NCI-H1092 (cell line): Measurements from ENCODE around the gene PA2G4.
"Not testable (repeated sequence)": the region's sequence is repeated elsewhere in the genome, so short reads cannot be mapped to it uniquely, and the experiment has no call there.

Experiments used
- DNase-seq: peaks from one replicate; lab custom pipeline; 2025; lab: John Stamatoyannopoulos, UW

Gene PA2G4

DNA sequence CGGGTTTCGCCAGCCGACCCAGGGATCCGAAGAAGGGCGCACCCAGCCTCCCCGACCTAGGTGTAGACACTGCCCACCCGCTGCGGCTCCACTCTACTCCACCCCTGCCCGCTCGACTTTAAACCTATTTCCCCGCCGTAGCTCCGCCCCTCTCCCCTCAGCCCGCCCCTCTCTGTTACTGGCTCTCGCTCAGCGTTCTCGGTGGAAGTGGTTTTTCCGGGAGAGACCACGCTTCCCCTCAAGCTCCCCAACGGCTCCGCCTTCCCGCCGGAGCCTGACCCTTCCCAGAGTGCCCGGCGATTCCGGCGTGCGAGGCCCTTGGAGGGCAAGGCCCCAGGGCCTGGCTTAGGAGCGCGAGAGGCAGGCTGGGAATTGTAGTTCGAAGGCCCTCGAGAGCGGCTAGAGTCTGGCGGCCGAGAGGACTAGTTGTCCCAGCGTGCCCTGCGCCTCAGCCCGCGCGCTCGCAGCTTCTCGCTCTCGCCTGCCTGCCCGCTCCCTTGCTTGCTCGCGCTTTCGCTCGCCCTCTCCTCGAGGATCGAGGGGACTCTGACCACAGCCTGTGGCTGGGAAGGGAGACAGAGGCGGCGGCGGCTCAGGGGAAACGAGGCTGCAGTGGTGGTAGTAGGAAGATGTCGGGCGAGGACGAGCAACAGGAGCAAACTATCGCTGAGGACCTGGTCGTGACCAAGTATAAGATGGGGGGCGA, at the start of gene PA2G4:
Gene PA2G4, plus strand, starts transcription at position 451 of the 706 bp plus-strand sequence. Its CDS starts 179 bp downstream, at position 630.
- DNase-seq, result peak; percentile 98

DNA sequence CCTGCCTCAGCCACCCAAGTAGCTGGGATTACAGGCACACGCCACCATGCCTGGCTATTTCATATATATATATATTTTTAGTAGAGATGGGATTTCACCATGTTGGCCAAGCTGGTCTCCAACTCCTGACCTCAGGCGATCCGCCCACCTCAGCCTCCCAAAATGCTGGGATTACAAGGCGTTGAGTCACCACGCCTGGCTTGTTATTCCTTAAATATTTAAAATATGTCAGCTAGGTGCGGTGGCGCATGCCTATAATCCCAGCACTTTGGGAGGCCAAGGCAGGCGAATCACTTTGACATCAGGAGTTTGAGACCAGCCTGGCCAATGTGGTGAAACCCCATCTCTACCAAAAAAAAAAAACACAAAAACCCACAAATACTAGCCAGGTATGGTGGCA, 44.4 kb upstream of the PA2G4 start:
- DNase-seq, result not testable (repeated sequence)

DNA sequence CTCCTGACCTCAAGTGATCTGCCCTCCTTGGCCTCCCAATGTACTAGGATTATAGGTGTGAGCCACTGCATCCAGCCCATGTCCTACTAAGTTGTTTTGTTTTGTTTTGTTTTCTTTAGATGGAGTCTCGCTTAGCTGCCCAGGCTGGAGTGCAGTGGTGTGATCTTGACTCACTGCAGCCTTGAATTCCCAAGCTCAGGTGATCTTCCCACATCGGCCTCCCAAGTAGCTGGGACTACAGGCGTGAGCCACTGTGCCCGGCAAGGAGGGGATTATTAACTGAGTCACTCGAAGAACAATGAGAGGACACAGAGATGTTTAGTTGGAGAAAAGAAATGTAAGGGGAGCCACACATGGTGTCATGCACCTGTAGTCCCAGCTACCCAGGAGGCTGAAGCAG, 42.4 kb upstream of the PA2G4 start:
- no peak for DNase-seq

DNA sequence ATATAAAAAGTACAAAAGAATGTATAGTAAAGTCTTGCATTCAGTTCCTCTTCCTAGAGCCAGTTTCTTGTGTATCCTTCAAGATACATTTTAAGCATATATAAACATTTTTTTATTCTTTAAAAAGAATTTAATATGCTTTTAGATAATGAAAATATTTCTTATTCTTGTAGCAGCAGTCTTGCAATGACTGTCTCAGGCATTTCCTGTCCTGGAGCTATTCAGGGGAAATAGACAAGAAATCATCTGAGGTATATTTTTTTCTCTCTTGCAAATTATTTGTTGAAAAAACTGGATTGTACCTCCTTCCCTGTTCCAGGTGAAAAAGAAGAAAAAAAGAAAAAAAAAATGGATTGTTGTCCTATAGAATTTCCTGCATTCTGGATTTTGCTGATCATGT, 41.4 kb upstream of the PA2G4 start:
- no peak for DNase-seq

DNA sequence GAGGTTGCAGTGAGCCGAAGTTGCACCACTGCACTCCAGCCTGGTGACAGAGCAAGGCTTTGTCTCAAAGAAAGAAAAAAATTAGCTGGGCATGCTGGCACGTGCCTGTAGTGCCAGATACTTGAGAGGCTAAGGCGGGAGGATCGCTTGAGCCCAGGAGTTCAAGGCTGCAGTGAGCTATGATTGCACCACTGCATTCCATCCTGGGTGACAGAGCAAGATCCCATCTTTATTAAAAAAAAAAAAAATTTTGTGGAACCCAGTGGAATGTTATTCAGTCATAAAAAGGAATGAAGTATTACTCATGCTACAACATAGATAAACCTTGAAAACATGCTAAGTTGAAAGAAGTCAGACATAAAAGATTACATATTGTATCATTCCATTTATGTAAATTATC, 32.7 kb upstream of the PA2G4 start:
- no peak for DNase-seq

DNA sequence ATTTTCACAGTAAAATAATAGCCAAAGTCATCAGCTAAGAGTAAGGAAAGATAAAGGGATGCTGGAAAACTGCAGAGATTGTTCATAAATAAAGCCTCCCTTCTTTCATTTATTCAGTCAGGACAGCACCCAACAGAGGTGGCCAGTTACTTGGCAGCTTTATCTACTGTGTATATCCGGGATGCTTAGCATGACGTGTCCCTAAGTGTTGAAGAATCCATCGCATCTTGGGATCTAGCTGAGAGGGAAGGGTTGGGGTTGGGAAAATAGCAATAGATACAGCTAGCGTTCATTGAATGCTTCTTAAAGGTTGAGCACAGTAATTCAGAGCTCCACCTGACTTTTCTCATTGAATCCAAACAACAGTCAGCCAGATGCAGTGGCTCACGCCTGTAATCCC, 30.0 kb upstream of the PA2G4 start:
- DNase-seq, result no peak

DNA sequence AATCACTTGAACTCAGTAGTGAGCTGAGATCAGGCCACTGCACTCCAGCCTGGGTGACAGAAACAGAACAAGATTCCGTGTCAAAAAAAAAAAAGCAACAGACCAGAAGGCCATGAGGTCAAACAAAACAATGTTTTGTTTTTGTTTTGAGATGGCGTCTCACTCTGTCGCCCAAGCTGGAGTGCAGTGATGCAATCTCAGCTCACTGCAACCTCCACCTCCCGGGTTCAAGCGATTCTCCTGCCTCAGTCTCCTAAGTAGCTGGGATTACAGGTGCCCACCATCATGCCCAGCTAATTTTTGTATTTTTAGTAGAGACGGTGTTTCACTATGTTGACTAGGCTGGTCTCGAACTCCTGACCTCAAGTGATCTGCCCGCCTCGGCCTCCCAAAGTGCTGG, 26.4 kb upstream of the PA2G4 start:
- DNase-seq, result not testable (repeated sequence)

DNA sequence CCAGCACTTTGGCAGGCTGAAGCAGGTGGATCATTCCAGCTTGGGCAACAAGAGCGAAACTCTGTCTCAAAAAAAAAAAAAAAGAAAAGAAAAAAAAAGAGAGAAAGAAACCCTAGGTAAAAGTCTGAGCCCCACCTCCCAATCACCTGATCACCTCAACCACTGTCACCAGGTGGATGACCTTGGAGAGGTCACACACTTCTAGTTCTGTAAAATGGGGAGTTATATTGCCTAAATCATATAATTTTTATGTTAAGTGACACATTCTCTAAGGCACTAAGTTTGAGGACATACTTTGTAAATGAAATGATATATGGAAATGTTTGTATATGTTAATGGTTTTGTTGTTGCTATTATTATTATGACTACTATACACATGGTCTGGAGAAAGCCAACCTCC, 25.9 kb upstream of the PA2G4 start:
- no peak for DNase-seq

DNA sequence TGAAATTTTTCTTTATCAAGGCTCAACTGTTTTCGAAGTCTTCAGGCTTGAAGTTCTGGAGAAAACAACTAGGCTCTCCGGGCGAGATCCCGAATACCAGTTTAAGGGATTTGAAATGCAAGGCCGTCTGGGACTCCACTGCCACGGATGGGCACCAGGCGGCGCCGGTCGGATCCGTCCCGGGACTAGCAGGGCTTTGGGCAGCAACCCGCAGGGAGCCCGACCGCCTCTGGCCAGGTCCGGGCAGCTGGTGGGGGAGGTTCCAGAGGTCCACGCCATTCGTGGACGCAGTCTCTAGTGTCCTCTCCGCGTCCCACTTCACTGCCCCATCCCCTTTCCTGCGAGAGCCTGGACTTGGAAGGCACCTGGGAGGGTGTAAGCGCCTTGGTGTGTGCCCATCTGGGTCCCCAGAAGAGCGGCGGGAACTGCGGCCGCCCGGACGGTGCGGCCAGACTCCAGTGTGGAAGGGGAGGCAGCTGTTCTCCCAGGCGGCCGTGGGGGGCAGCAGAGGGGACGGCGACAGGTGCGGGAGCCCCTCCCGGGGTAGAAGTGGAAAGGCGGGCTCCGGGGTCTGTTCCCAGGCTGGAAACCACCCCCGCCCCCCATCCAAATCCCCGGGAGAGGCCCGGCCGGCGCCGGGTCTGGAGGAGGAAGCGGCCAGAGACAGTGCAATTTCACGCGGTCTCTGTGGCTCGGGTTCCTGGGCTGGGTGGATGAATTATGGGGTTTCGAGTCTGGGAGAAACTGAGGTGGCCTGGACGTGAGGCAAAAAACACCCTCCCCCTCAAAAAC, 25.2 kb upstream of the PA2G4 start:
- DNase-seq, result no peak

DNA sequence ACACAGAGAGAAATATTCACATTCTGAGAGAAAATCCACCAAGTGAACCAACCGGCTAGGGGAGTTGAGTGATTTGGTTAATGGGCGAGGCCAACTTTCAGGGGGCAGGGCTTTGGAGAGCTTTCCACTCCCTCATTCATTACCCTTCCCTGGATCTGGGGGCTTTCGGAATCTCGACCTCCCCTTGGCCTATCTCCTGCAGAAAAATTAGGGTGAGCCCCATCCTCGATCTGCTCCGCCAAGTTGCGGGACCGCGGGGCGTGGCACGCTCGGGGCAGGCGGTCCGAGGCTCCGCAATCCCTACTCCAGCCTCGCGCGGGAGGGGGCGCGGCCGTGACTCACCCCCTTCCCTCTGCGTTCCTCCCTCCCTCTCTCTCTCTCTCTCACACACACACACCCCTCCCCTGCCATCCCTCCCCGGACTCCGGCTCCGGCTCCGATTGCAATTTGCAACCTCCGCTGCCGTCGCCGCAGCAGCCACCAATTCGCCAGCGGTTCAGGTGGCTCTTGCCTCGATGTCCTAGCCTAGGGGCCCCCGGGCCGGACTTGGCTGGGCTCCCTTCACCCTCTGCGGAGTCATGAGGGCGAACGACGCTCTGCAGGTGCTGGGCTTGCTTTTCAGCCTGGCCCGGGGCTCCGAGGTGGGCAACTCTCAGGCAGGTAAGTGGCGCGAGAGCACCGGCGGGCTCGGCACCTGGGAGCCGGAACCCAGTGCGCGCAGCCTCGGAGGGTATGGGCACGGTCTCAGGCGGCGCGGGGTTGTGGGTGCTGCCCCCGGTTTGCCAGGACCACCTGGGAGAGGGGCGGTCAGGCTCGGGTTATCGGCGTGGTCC, 24.4 kb upstream of the PA2G4 start, which contains the start of gene ERBB3:
Gene ERBB3, plus strand, starts transcription at position 443 of the 833 bp plus-strand sequence. Its CDS starts 136 bp downstream, at position 579.
- DNase-seq, result no peak

DNA sequence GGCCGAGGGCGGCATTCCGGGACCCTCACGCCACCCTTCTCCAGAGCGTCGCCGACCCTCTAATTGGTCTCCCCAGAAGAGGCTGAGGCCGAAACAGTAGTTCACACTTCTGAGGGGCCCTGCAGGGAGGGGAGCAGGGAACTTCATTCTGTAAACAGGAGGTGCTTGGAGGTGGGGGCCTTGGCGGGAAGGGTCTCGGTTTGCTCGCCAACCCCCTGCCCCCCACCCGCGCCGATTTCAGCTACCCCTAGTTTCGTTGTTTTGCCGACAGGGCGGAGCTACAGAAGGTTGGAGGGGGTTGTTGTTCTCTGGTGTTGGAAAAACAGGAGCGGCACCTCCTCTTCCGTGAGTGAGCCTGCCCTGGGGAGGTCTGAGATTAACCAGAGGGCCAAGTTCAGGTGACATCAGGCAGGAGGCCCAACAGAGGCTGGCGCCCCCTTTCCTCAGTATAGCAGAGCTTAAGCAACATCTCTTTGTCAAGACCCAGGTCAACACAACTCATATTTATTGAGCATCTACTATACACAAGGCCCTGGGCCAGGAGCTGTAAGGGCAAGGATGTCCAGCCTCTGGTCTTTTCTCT, 23.7 kb upstream of the PA2G4 start:
- no peak for DNase-seq

DNA sequence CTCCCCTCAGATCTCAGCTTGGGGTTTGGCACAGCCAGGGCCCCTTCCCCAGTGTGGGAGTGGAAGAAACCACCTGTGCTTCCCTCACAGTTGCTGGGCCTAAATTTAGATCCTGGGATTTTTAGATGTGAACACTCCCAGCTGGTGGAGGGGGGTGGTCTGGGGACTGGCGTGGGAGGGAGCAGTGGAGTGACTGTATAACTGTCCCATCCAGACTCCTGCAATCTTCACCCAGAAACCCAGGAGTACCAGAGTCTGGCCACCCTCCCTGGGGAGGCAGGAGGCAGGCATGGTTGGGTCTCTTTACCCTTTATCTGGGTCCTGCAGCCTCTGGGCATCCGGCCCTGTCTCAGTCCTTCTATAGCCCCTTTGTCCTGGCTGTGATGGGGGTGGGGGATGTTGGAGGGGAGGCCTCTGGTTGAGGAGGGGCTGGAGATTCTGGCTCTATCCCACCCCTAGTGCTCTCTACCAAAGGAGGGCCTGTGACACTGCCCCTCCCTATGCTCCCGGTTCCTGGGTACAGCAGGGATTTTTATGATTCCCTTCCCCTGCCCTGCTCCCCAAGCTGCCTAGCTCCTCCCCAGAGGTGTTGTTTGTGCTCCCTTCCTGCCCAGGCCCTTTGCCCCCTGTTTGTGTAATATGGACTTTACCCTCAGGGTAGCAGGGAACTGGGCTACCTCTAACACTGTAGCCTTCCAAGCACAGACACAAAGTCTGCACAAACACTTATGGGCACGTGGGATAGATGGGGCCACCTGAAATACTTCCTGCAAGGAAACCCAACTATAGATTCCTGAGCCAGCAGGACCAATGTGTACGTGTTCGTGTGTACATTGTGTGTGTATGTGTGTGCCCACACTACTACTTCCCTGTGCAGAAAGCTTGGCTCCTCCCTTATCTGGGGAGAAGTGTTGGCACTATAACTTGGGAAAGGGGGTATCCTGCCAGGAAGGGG, 22.7 kb upstream of the PA2G4 start:
- DNase-seq, result no peak

DNA sequence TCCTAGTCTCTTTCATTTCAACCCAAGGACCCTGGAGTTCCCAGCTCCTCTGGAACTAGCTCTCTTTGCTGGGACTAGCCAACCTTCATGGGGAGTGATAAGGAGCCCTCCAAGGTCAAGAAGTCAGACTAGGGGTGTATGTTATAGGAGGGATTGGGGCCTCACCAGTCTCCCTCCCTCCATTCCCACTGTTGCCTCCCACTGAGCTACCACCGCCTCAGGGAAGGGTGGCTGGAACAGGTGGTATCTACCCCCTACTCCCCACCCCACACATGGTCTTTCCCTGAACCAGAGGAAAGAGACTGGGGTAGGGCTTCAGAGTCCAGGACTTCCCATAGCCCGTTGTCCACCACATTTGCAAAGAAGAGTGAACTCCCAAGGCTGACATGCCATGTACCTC, 22.0 kb upstream of the PA2G4 start:
- DNase-seq, result no peak

DNA sequence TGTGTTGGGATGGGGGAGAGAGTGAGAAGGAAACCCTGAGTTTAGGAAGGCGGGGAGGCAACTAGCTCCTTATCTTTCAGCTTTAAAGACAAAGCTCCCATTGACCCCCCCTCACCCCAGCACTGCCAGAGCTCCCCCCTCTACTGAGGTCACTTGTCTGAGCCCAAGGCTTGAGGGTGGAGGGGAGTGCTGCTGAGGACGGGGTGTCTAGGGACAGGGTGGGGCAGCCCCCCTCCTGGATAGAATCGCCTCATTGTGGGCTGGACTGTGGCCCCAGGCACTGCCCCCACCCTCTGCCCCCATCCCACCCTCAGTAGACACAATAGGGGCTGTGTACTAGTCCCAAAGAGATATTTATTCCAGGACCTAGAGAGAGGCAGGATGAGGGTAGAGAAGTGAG, 21.4 kb upstream of the PA2G4 start:
- DNase-seq, result no peak

DNA sequence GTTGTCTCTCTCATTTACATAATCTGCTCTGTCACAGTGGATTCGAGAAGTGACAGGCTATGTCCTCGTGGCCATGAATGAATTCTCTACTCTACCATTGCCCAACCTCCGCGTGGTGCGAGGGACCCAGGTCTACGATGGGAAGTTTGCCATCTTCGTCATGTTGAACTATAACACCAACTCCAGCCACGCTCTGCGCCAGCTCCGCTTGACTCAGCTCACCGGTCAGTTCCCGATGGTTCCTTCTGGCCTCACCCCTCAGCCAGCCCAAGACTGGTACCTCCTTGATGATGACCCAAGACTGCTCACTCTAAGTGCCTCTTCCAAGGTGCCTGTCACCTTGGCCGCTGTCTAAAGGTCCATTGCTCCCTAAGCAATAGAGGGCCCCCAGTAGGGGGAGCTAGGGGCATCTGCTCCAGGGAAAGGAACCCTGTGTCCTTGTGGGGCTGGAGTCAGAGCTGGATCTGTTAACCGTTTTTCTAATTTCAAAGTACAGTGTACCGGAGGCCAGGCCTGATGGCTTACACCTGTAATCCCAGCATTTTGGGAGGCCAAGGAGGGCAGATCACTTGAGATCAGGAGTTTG, 19.3 kb upstream of the PA2G4 start:
- DNase-seq, result no peak

DNA sequence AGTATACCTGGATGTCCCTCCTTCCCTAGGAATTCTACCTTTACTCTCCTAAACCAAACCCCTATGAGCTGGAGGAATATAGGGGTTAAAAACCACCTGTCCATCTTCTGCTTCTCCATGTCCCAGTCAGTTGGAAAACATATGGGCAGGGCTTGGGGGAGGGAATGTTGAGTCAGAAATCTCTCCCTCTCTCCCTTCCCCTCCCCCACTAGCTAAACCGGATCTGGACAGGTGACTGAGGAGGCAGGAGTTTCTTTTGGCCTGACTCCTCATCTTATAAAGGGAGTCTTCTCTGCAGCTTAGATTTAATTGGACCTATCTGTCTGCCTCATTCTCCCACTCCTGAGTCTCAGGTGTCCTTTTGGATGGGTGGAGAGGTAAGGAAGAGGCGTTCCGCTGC, 18.3 kb upstream of the PA2G4 start:
- no peak for DNase-seq

DNA sequence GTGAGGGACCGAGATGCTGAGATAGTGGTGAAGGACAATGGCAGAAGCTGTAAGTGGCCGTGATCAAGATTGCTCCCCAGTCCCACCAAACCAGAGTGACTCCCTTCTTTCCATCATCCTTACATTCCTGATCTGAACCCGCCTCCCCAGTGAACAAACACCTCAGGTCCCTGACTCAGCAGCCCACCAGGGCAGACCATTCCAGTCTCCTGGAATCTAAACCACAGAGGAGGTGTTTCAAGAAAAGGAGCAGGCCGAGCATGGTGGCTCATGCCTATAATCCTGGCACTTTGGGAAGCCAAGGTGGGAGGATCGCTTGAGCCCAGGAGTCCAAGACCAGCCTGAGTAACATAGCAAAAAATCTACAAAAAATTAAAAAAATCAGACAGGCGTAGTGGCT, 17.8 kb upstream of the PA2G4 start:
- no peak for DNase-seq

DNA sequence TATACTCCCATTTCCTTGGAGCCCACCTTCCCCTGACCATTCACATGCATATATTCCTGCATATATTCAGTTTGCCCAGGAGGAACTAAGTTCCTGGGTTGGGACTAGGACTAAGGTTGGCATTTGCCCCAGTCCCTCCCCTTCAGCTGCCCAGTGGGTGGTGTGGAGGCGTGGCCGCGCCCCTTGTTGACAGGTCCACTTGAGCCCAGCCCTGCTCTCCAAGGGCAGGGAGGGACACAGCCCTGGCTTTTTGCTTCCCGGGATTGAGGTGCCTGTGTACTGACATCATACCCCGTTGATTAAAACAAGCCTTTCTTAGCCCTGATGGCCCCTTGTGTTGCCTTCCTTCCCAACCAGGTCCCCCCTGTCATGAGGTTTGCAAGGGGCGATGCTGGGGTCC, 17.1 kb upstream of the PA2G4 start:
- DNase-seq, result no peak

DNA sequence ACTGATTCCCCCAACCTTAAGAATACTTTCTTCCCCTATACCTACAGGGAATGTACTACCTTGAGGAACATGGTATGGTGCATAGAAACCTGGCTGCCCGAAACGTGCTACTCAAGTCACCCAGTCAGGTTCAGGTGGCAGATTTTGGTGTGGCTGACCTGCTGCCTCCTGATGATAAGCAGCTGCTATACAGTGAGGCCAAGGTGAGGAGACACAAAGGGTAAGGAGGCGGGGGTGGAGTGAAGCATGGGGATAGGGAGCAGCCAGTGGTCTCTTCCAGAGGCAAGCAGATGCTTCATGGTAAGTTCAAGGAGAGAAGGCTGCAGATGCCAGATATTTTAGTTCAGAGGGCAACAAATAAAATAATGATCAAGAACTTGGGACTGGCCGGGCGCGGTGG, 6.6 kb upstream of the PA2G4 start:
- DNase-seq, result no peak

DNA sequence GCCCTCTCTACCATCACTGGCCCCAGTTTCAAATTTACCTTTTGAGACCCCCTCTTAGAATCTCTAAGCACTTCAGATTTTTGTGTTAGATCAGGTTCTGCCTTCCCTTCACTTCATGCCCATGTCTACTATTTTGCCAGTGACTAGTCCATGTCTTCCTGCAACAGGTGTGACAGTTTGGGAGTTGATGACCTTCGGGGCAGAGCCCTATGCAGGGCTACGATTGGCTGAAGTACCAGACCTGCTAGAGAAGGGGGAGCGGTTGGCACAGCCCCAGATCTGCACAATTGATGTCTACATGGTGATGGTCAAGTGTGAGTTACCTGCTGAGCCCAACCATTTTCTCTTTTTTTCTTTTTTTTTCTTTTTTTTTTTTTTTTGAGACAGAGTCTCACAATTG, 5.8 kb upstream of the PA2G4 start:
- DNase-seq, result no peak

DNA sequence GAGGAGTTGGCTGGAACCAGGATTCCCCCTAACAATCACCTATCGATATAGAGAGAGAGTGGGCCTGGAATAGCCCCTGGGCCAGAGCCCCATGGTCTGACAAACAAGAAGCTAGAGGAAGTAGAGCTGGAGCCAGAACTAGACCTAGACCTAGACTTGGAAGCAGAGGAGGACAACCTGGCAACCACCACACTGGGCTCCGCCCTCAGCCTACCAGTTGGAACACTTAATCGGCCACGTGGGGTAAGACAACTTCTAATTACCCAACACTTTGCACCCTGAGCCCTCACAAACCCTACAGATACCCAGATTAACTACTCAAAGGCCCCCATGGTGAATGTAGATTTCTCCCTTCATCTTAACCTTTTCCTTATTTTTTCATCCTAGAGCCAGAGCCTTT, 4.6 kb upstream of the PA2G4 start:
- no peak for DNase-seq
